Hepatic stellate cell (primary cell): ENCODE results near the gene CT45A3.
"Not testable (repeated sequence)": the region's sequence is repeated elsewhere in the genome, so short reads cannot be mapped to it uniquely, and the experiment has no call there.

Experiments used
- DNase-seq: peaks from one replicate; pipeline ENCODE4 v3.0.0; 2011; ENCODE audit warnings: low spot score

CT45A3 gene

GRCh38 chrX:135768091-135768490 lies at the start of gene CT45A3:
Gene CT45A3, minus strand, starts transcription at chrX:135768191. Its CDS starts 3,747 bp downstream, at chrX:135764444.
- not testable (repeated sequence) for DNase-seq

DNA sequence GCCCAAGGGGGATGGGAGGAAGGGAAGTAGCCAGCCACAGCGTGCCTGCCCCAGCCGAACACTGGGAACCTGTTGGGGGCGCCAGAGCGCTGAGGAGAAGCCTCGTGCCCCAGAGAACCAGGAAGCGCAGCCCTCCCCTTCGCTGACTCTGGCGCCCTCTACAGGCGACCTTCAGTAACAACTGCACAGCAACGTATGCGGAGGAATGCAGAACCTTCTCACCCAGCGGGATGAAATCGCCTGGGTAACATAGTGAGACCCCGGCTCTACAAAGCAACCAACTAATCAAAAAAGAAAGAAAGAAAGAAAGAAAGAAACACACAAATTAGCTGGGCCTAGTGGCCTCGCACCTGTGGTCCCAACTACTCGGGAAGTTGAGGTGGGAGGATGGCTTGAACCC lies 34.7 kb upstream of the CT45A3 start, which contains the start of gene CT45A6:
Gene CT45A6 (minus strand): TSS at position 101 of the 400 bp plus-strand sequence. CDS start 3,794 bp downstream, outside the sequence.
- DNase-seq, result not testable (repeated sequence)

- DNase-seq, result not testable (repeated sequence)
Measured at GRCh38 chrX:135785403-135785802, 17.4 kb upstream of the CT45A3 start, which contains the start of gene CT45A5. Gene CT45A5, minus strand, starts transcription at chrX:135785503. Its CDS starts 3,774 bp downstream, at chrX:135781729.

DNA sequence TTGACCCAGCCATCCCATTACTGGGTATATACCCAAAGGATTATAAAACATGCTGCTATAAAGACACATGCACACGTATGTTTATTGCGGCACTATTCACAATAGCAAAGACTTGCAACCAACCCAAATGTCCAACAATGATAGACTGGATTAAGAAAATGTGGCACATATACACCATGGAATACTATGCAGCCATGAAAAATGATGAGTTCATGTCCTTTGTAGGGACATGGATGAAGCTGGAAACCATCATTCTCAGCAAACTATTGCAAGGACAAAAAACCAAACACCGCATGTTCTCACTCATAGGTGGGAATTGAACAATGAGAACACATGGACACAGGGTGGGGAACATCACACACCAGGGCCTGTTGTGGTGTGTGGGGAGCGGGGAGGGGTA lies 23.3 kb downstream of the CT45A3 start:
- not testable (repeated sequence) for DNase-seq

DNA sequence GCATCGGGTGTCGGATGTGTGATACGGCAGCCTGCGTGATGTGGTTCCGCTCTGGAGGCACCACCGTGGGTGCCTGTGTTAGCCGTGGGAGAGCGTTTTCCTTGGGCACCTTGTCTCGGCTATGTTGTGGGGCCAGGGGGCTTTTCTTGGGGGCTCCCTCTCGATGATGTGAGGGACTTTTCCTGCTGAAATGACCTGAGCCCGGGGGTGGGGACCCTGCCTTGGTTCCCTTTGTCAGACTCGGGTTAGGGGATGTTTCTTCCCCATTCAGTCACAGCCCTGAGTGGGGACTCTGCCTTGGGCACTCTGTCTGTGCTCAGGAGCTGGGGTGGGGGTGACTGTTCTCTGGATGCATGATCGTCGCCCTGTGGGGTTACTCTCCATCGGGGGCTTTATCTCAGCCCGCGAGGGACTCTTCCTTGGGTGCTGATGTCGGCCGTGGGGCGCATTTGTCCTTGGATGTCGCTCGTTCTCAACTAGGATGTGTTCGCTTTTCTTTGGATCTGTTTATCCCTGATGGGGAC lies 26.7 kb downstream of the CT45A3 start:
- no peak for DNase-seq

- DNase-seq, result peak; percentile 13
Measured at GRCh38 chrX:135740681-135741149, 27.3 kb downstream of the CT45A3 start.

DNA sequence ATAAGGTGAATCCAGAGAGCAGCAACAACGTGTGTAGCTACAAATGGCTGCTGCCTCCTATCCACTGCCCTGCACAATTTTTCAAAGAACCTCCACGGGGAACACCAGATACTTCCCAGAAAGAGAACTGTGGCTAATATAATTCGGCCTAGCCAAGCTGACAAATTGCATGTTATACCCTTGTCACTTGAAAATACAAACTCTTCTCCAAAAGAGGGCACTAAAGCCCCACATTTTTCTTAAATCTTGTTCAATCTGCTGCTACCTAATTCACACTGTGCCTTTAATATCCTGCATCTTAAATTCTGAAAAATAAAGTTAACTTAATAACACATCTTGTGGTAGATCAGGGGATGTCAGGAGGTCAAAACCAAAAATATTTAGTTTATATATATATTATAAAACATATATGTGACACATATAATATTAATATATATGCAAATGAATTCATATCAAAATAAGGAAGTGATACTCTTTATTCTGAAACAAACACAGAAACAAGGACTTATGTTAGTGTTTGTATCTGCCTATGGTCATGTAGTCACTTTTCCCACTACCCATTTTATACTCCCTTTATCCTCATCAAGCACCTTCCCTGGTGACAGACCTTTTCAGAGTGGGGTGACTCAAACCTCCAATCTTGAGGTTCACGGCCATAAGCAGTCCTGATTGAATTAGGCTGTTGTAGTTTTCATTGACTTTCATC lies 30.5 kb downstream of the CT45A3 start:
- DNase-seq, result no peak

DNA sequence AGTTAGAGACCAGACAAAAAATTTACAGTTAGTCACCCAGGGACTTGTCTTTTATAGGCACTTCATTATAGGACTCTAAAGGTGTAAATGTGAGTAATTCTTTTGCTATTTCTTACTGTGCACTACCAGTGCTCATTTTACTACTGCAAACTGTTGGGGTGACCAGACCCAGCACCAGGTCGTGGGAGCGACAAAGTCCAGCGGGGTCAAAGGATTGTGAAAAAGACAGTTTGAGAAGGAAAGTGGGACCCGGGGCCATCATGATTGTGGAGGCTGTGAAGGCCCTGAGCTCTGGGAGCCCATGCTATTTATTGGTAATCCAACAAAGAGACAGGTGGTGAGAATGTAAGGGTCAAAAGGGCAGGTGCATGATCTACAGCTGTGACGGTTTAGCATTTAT lies 33.3 kb downstream of the CT45A3 start:
- not testable (repeated sequence) for DNase-seq

DNA sequence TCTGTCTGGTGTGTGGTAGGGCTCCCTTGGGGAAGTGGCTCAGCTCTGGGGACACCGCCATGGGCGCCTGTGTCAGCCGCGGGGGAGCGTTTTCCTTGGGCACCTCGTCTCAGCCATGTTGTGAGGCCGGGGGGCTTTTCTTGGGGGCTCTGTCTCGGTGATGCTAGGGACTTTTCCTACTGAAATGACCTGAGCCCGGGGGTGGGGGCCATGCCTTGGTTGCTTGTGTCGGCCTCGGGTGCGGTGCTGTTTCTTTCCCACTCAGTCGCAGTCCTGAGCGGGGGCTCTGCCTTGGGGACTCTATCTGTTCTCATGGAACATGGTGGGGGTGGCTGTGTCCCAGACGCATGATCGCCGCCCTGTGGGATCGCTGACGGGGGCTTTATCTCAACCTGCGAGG lies 54.2 kb downstream of the CT45A3 start:
- no peak for DNase-seq

DNA sequence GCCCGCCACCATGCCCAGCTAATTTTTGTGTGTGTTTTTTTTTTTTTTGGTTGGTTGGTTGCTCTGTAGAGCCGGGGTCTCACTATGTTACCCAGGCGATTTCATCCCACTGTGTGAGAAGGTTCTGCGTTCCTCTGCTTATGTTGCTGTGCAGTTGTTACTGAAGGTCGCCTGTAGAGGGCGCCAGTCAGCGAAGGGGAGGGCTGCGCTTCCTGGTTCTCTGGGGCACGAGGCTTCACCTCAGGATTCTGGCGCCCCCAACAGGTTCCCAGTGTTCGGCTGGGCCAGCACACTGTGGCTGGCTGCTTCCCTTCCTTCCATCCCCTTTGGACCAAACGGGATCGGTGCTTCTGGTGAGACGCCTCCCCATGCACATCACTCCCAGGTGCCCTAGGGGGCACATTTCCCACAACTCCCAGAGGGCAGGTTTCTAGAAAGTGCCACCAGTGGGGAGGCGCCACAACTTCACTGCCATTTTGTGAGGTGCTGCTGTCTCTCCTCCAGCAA lies 54.8 kb downstream of the CT45A3 start, which contains the start of gene CT45A1:
Gene CT45A1 (plus strand): TSS at position 457 of the 507 bp plus-strand sequence. CDS start 5,302 bp downstream, outside the sequence.
- not testable (repeated sequence) for DNase-seq
